Keratinocyte (primary cell): Measurements from ENCODE around the gene NEK9. TPM values are rescaled to one million over a fixed set of nuclear protein-coding genes. Genes with fewer than 3 reads are reported as not detected.

Source experiments
- DNase-seq: peaks from one replicate; pipeline ENCODE4 v3.0.0-alpha.2; 2011; ENCODE audit warnings: low read depth, missing footprints, low spot score
- FAIRE-seq: peaks from 2 replicates; lab custom pipeline; 2011; peaks lifted over from hg19 to GRCh38; lab: Jason Lieb, UNC
- H2AFZ ChIP-seq: 2 replicates; pipeline ENCODE4 v1.6.0; 2012; ENCODE audit warnings: low read length, control low read depth, inconsistent platforms; ENCODE audit not compliant: control insufficient read depth
- H3K27ac ChIP-seq: 2 replicates; pipeline ENCODE4 v1.5.1; 2011; ENCODE audit warnings: low read length; ENCODE audit not compliant: control insufficient read depth, insufficient read depth
- H3K27me3 ChIP-seq: 3 replicates; pipeline ENCODE4 v1.6.0; 2011; ENCODE audit warnings: low read length; ENCODE audit not compliant: control insufficient read depth, insufficient read depth; ENCODE audit errors: extremely low read depth
- H3K36me3 ChIP-seq, 2 experiments: 2 replicates in 1 of 2; 3 replicates in 1 of 2; pipeline ENCODE4 v1.5.1; 2011; ENCODE audit warnings: low read length in 2 of 2, mild to moderate bottlenecking in 1 of 2; ENCODE audit not compliant: control insufficient read depth in 2 of 2, insufficient read depth in 2 of 2; ENCODE audit errors: extremely low read depth in 1 of 2
- H3K4me1 ChIP-seq: 3 replicates; pipeline ENCODE4 v1.5.1; 2011; ENCODE audit warnings: low read length; ENCODE audit not compliant: control insufficient read depth, insufficient read depth; ENCODE audit errors: extremely low read depth
- H3K4me2 ChIP-seq: 3 replicates; pipeline ENCODE4 v1.6.0; 2011; ENCODE audit warnings: low read depth, low read length; ENCODE audit not compliant: control insufficient read depth, insufficient read depth; ENCODE audit errors: extremely low read depth
- H3K4me3 ChIP-seq, 3 experiments: fragments of 200-600 bp in 1 of 3; sonication (generic) in 1 of 3; 2 replicates in 2 of 3; 3 replicates in 1 of 3; pipeline ENCODE4 v1.5.1; 2011 to 2016; ENCODE audit warnings: low read length in 3 of 3, mild to moderate bottlenecking in 3 of 3, control low read depth in 2 of 3, inconsistent platforms in 1 of 3, low read depth in 1 of 3, mixed read lengths in 1 of 3, mixed run types in 1 of 3, moderate library complexity in 1 of 3; ENCODE audit not compliant: control insufficient read depth in 2 of 3, insufficient read depth in 2 of 3; ENCODE audit errors: extremely low read depth in 1 of 3
- H3K79me2 ChIP-seq: 2 replicates; pipeline ENCODE4 v1.6.0; 2012; ENCODE audit warnings: low read length; ENCODE audit not compliant: control insufficient read depth, insufficient read depth
- H3K9ac ChIP-seq: 3 replicates; pipeline ENCODE4 v1.6.0; 2011; ENCODE audit warnings: low read length; ENCODE audit not compliant: control insufficient read depth, insufficient read depth; ENCODE audit errors: extremely low read depth
- H3K9me1 ChIP-seq: 3 replicates; pipeline ENCODE4 v1.6.0; 2011; ENCODE audit warnings: low read length; ENCODE audit not compliant: control insufficient read depth, insufficient read depth; ENCODE audit errors: extremely low read depth
- H3K9me3 ChIP-seq: 2 replicates; pipeline ENCODE4 v1.5.1; 2012; ENCODE audit warnings: low read depth, low read length; ENCODE audit not compliant: control insufficient read depth
- H4K20me1 ChIP-seq: 3 replicates; pipeline ENCODE4 v1.6.0; 2011; ENCODE audit warnings: low read length; ENCODE audit not compliant: control insufficient read depth, insufficient read depth; ENCODE audit errors: extremely low read depth
- CTCF ChIP-seq, 3 experiments: IDR thresholded peaks in 1 of 3; conservative IDR thresholded peaks in 1 of 3; optimal IDR thresholded peaks in 1 of 3; 2 replicates in 2 of 3; 3 replicates in 1 of 3; pipeline versions ENCODE3 to v1.5.1; 2011; ENCODE audit warnings: low read length in 3 of 3, mild to moderate bottlenecking in 3 of 3, moderate library complexity in 2 of 3, control low read depth in 1 of 3, inconsistent platforms in 1 of 3; ENCODE audit not compliant: insufficient read depth in 2 of 3; ENCODE audit errors: extremely low read depth in 1 of 3
- EZH2 ChIP-seq: IDR thresholded peaks from one replicate; pipeline ENCODE4 v1.6.1; 2012; ENCODE audit warnings: inconsistent platforms, mild to moderate bottlenecking, low read length, moderate library complexity
- dilution Hi-C: fragments of 300-500 bp; cut with MboI; formaldehyde crosslinking; loops from one replicate; pipeline ENCODE4 v1.7.0; 2020; ENCODE audit warnings: low sequenced_read_pairs; ENCODE audit not compliant: extremely low pct_ligation_motif_present
- polyA plus RNA-seq, 5 experiments: library from polyadenylated mRNA; depleted of rRNA in 3 of 5; stranded (reverse) in 3 of 5; stranded (forward) in 1 of 5; unstranded in 1 of 5; fragments of >200 nt; gene quantifications; 1 replicate in 1 of 5; 2 replicates in 3 of 5; 3 replicates in 1 of 5; pipeline versions ENCODE4 v1.2.1 to v1.2.3, GENCODE V29; 2011 to 2012; ENCODE audit warnings: missing spikeins in 2 of 5, low read depth in 1 of 5, low replicate concordance in 1 of 5

NEK9 gene
- polyA plus RNA-seq, 1 donor (not counting 4 experiments of a cell fraction or from before 2014, with no cell fraction given), result 43.7 TPM

GRCh38 chr14:75140620-75141019 is 13.8 kb upstream of the NEK9 start:
- Histone ChIP-seq H3K9ac (no peak overlapping the region), H2AFZ (no peak overlapping the region), H3K4me1 (no peaks in the 10 kb centered on the region), H3K36me3 (peaks cover 6 to 13% of the 10 kb centered on the region in 2 experiments), H3K9me3 (no peaks in the 10 kb centered on the region), H3K79me2 (peaks cover 56% of the 10 kb centered on the region), H3K27me3 (no peaks in the 10 kb centered on the region), H3K9me1 (peaks cover 2% of the 10 kb centered on the region), H4K20me1 (peaks cover 10% of the 10 kb centered on the region), H3K4me2 (no peak overlapping the region), H3K27ac (no peak overlapping the region), H3K4me3 (no peak overlapping the region)
- no peak for FAIRE-seq
- dilution Hi-C loops, result no loop called here
- no peak for TF ChIP-seq EZH2
- no peak for TF ChIP-seq CTCF (optimal IDR thresholded peaks at IDR 0.05 in 1 of 3, IDR thresholded peaks at IDR 0.05 in 1 of 3, conservative IDR thresholded peaks at IDR 0.05 in 1 of 3; ENCODE audit: extremely low read depth in 1 of 3, insufficient read depth in 2 of 3, low read length in 3 of 3)
- no peak for DNase-seq

- H2AFZ ChIP-seq, result no peak overlapping the region
- H3K9me1 ChIP-seq, result peaks cover 2% of the 10 kb centered on the region
- H3K4me2 ChIP-seq, result no peak overlapping the region
- no peak for FAIRE-seq
- no peak for DNase-seq
- dilution Hi-C loops, result no loop called here
- H3K4me1 ChIP-seq, result peaks cover 5% of the 10 kb centered on the region
- no peaks in the 10 kb centered on the region for H3K9me3 ChIP-seq
- peaks cover 8 to 9% of the 10 kb centered on the region in 2 experiments for H3K36me3 ChIP-seq
- peaks cover 46% of the 10 kb centered on the region for H3K79me2 ChIP-seq
- H3K27ac ChIP-seq, result no peak overlapping the region
- no peaks in the 10 kb centered on the region for H3K27me3 ChIP-seq
- peaks cover 10% of the 10 kb centered on the region for H4K20me1 ChIP-seq
- TF ChIP-seq EZH2 (no peak), CTCF (optimal IDR thresholded peaks at IDR 0.05 in 1 of 3, IDR thresholded peaks at IDR 0.05 in 1 of 3, conservative IDR thresholded peaks at IDR 0.05 in 1 of 3; ENCODE audit: extremely low read depth in 1 of 3, insufficient read depth in 2 of 3, low read length in 3 of 3) (no peak)
- H3K9ac ChIP-seq, result no peak overlapping the region
- no peak overlapping the region for H3K4me3 ChIP-seq
Observed at GRCh38 chr14:75139185-75139584, 12.3 kb upstream of the NEK9 start.
